ENCODE data around the gene FAM124A. TPM values are rescaled to one million over a fixed set of nuclear protein-coding genes. Genes with fewer than 3 reads are reported as not detected.

The FAM124A gene
- total and polyA plus RNA-seq, 12 donors = 0.78 to 11.7 (median 3.4) TPM

- peaks cover 0 to 15% of the 10 kb centered on the region in 2 donors for H3K4me1 ChIP-seq (replicated peaks in 1 of 2)
Observed at GRCh38 chr13:51275101-51275500, 52.9 kb downstream of the FAM124A start.

DNA sequence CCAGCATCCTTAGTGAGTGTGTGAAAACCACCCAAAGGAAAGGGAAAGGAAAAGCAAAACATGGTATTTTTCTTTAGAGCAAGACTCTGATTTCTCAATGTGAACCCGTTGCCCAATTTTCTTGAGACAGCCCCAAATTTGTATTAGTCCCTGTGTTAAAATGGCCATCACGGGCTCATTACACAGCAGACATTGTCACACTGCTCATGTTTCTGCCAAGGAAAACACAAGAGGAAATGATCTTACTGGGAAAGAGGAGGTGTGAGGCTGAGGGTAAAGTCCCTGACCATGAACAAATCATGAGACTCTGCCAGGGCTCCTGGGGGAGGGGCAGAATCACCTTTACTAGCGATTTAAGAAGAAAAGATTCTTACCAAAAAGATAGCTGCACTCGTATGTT lies 54.4 kb downstream of the FAM124A start:
- intact Hi-C loops (cut with DNase I) = no loop called here
- H3K27ac ChIP-seq = no peak overlapping the region
- no peaks in the 10 kb centered on the region for H3K27me3 ChIP-seq
- no peak for DNase-seq
- no peaks in the 10 kb centered on the region for H3K36me3 ChIP-seq (replicated peaks in 1 of 2)
- H3K4me3 ChIP-seq = no peak overlapping the region
- peaks cover 0 to 15% of the 10 kb centered on the region in 2 donors for H3K4me1 ChIP-seq (replicated peaks in 1 of 2)
- H3K9me3 ChIP-seq (replicated peaks in 1 of 3) = no peaks in the 10 kb centered on the region
- 55 to 79% (median 69%) methylated on average over 4 of the region's 4 CpGs for WGBS, 4 donors
- TF ChIP-seq POLR2A (IDR thresholded peaks at IDR 0.05) (no peak), CTCF (IDR thresholded peaks at IDR 0.05) (no peak)

More at GRCh38 chr13:51275101-51275500, 52.9 kb downstream of the FAM124A start:
- Histone ChIP-seq H3K27me3 (no peaks in the 10 kb centered on the region), H3K9me3 (replicated peaks in 1 of 3) (no peaks in the 10 kb centered on the region), H3K36me3 (replicated peaks in 1 of 2) (no peaks in the 10 kb centered on the region), H3K27ac (no peak overlapping the region), H3K4me3 (no peak overlapping the region)
- 89 to 97% (median 95%) methylated on average over 2 of the region's 2 CpGs for WGBS, 4 donors
- intact Hi-C loops (cut with DNase I) = no loop called here
- TF ChIP-seq POLR2A (IDR thresholded peaks at IDR 0.05) = no peak
- TF ChIP-seq CTCF (IDR thresholded peaks at IDR 0.05) = no peak
- no peak for DNase-seq

DNA sequence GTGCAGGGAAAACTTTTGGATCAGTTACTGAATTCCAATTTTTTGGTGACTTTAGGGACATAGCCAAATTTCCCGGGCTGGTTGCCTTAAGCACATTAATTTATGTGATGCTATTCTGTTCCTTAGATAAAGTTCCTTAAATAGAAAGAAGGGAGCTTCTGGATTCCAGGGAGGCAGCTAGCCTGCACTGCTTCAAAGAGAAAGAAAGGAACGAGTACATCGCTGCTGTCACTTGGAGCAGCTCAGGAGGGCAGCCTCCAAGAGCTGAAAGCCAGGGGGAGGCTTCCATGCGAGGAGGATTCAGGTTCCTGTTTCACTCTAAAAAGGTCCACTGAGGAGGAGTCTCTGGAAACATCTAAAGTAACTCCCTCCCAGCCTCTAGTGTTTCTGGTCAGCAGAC lies 55.7 kb downstream of the FAM124A start:
- Histone ChIP-seq H3K9me3 (replicated peaks in 1 of 3) (no peaks in the 10 kb centered on the region), H3K4me3 (no peak overlapping the region), H3K36me3 (replicated peaks in 1 of 2) (no peaks in the 10 kb centered on the region), H3K4me1 (replicated peaks in 1 of 2) (peaks cover 0 to 15% of the 10 kb centered on the region in 2 donors), H3K27ac (no peak overlapping the region), H3K27me3 (no peaks in the 10 kb centered on the region)
- intact Hi-C loops (cut with DNase I) = no loop called here
- 43 to 62% (median 52%) methylated on average over 4 of the region's 4 CpGs for WGBS, 4 donors
- TF ChIP-seq CTCF (IDR thresholded peaks at IDR 0.05) = no peak
- TF ChIP-seq POLR2A (IDR thresholded peaks at IDR 0.05) = no peak
- no peak for DNase-seq

DNA sequence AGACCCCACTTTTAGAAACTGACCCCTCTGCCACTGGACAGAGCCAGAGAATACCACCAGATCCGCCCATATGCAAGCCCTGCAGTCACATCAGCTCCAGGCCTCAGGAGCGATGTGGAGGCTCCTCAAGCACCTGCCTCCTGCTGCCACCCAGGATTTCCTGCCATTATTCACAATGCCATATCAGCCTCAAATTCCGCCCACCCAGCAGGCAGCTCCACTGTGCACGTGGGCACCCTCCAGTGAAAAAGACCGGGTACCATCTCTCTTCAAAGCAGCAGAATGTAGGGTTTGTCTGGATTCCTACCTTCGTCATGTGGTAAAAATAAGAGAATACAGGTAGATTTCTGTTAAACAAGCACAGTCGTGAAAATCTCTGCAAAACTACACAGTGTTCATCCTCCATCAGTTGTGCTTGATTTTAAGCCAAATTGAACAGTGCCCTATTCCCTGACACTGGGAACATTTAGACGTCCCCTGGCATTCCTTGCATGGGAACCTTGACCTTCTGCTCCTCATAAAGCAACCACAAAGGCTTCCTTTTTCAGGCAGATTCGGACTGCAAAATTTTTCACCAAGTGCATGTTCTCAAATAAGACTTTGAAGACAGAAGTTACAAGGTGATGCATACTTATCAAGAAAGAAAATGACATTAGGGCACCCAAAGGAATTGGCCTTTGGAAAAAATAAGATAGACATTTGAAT lies 56.4 kb downstream of the FAM124A start:
- TF ChIP-seq POLR2A (IDR thresholded peaks at IDR 0.05) (no peak), CTCF (IDR thresholded peaks at IDR 0.05) (no peak)
- Histone ChIP-seq H3K27ac (no peak overlapping the region), H3K4me3 (no peak overlapping the region), H3K36me3 (replicated peaks in 1 of 2) (no peaks in the 10 kb centered on the region), H3K27me3 (no peaks in the 10 kb centered on the region), H3K9me3 (replicated peaks in 1 of 3) (no peaks in the 10 kb centered on the region), H3K4me1 (replicated peaks in 1 of 2) (peaks cover 0 to 15% of the 10 kb centered on the region in 2 donors)
- intact Hi-C loops (cut with DNase I) = no loop called here
- WGBS, 4 donors = 42 to 64% (median 53%) methylated on average over 7 to 9 of the region's 9 CpGs
- DNase-seq = peak in 1 of 7 donors; percentile 38
